Mucosa of descending colon (tissue), 3 donors: ENCODE measurements around the gene LRRFIP1. TPM values are rescaled to one million over a fixed set of nuclear protein-coding genes. Genes with fewer than 3 reads are reported as not detected.

ENCODE experiments used
- ATAC-seq: fragments of 200-7000 bp; cut with Tn5 transposase; one replicate; pipeline ENCODE4 v1.9.1; 2020; ENCODE audit warnings: mild to moderate bottlenecking, moderate library complexity
- DNase-seq, 3 donors: peaks; one replicate each; pipeline ENCODE4 v3.0.0-alpha.2; 2020
- H3K36me3 ChIP-seq: fragments of 200-600 bp; one replicate; pipeline ENCODE4 v1.8.0; 2021; ENCODE audit warnings: low read depth, mild to moderate bottlenecking
- H3K4me1 ChIP-seq: fragments of 200-600 bp; one replicate; pipeline ENCODE4 v1.8.0; 2021; ENCODE audit warnings: low read depth, mild to moderate bottlenecking
- H3K4me3 ChIP-seq: fragments of 200-600 bp; one replicate; pipeline ENCODE4 v1.8.0; 2021; ENCODE audit warnings: mild to moderate bottlenecking
- H3K9me3 ChIP-seq: fragments of 200-600 bp; one replicate; pipeline ENCODE4 v1.8.0; 2021; ENCODE audit warnings: mild to moderate bottlenecking
- CTCF ChIP-seq: fragments of 200-600 bp; IDR thresholded peaks from one replicate; pipeline ENCODE4 v1.8.0; 2022; ENCODE audit warnings: antibody characterized with exemption, mild to moderate bottlenecking
- intact Hi-C, 2 donors: fragments of 100-400 bp; cut with DNase I in 1 of 2; cut with micrococcal nuclease in 1 of 2; formaldehyde crosslinking; loops; one replicate each; pipeline versions ENCODE4 v1.11.0 to v1.11.1; 2022; cut with DNase I, micrococcal nuclease
- total RNA-seq, 3 donors: library from RNA; stranded (reverse); fragmentation: NEBNext Ultra II Directional in 2 of 3; extraction: Animal tissue kit (Norgen Biotek cat#: 25700) in 2 of 3; gene quantifications; one replicate each; pipeline versions ENCODE4 v1.2.1 to v1.2.4, GENCODE V29; 2021 to 2023
- donor health status: DM: no; HTN: no; CAD: no; lungs with moderate emphysema.
- donor health status: DM: no; HTN: no; CAD: no.
- donor health status: DM: no; HTN: yes; CAD: no.

Gene LRRFIP1
- total RNA-seq, 3 donors from 2014 or later: 114 to 157 (median 120) TPM

DNA sequence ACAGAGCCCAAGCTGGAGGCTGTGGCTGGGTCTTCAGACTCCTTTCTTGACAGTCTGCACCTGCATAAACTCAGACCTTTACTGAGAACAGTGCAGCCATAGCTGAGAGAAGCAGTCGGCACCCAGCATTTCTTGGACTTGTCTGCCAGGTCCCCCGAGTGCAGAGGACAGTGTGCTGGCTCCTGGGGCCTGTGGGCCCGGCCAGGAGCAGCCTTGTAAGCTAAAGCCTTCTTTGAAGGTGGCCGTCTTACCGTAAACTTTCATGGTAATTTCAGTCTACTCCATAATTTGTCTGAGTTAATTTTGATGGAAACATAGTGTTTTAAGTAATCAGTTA lies 70.9 kb downstream of the LRRFIP1 start:
- Histone ChIP-seq H3K4me3 (no peak overlapping the region), H3K9me3 (no peaks in the 10 kb centered on the region), H3K4me1 (peaks cover 91% of the 10 kb centered on the region), H3K36me3 (no peaks in the 10 kb centered on the region)
- no peak for ATAC-seq
- intact Hi-C loops: no loop called here
- DNase-seq: no peak
- TF ChIP-seq CTCF: no peak

DNA sequence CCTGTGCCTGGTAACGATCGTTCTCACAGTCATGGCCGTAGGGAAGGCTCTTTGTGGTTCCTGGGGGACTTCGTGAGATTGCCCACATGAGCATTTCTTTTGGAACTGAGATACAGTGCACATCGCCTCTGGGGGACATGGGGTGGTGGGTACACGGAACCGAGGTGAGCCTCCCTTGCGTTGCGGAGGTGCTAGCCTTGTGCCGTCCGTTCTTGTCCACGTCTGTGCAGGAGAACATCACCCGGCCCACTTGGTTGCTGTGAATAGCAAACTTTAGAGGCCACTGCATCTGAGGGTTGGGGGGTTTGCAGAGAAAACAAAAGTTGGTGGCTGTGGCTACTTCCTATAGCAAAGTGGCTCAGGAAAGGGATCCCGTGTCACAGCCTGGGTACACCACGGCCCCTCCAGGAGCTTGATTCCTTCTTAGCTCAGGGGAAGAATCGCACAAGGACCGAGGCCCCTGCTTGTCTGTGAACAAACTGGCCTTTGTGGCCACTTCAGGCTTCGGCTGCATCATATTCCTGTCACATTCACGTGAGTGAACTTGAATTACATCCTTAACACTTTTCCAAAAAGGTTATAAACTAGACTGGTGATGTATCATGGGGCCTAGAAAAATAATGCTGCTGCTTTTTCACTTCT lies 72.6 kb downstream of the LRRFIP1 start:
- ATAC-seq (no peak), DNase-seq (peak in 1 of 3 donors; percentile 46)
- intact Hi-C loops: no loop called here
- Histone ChIP-seq H3K36me3 (no peaks in the 10 kb centered on the region), H3K4me3 (no peak overlapping the region), H3K4me1 (peaks cover 91% of the 10 kb centered on the region), H3K9me3 (no peaks in the 10 kb centered on the region)
- TF ChIP-seq CTCF: no peak

- intact Hi-C loops: no loop called here
- ATAC-seq: peak; percentile 12
- peak in 1 of 3 donors; percentile 72 for DNase-seq
- H3K4me1 ChIP-seq: peaks cover 89% of the 10 kb centered on the region
- H3K36me3 ChIP-seq: no peaks in the 10 kb centered on the region
- H3K9me3 ChIP-seq: no peaks in the 10 kb centered on the region
- H3K4me3 ChIP-seq: no peak overlapping the region
- TF ChIP-seq CTCF: no peak
Measured at GRCh38 chr2:237700512-237701032, 73.2 kb downstream of the LRRFIP1 start.

- Histone ChIP-seq H3K9me3 (no peaks in the 10 kb centered on the region), H3K36me3 (no peaks in the 10 kb centered on the region), H3K4me1 (peaks cover 83% of the 10 kb centered on the region), H3K4me3 (no peak overlapping the region)
- DNase-seq (peak in 1 of 3 donors; percentile 51), ATAC-seq (no peak)
- intact Hi-C loops: no loop called here
- no peak for TF ChIP-seq CTCF
Measured at GRCh38 chr2:237701033-237701858, 73.9 kb downstream of the LRRFIP1 start.

DNA sequence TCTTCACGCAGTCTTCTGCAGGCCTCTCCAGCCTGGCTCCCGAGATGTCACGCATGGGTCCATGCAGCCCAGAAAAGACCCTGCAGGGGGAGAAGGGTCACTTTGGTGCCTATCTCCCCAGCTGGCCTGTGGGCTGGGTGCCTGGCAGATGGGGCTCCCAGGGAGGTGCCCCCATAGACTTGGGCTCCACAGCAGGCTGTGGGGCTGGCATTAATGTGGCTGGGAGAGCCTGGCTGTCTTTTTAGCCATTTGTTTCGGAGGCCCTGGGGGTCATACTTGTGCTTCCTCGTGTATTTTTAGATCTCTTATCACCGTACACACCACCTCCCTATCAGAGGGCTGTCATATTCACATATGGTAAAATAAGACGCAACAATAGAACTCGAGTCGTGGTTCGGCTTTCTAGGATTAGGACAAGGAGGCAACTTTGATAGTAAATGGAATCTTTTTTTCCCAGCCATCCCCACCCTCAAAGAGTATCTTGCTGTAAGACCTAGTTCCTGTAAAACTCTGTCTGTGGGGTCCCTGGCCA lies 74.5 kb downstream of the LRRFIP1 start:
- intact Hi-C loops: no loop called here
- ATAC-seq (no peak), DNase-seq (no peak)
- H3K4me3 ChIP-seq: no peak overlapping the region
- H3K9me3 ChIP-seq: no peaks in the 10 kb centered on the region
- no peaks in the 10 kb centered on the region for H3K36me3 ChIP-seq
- peaks cover 76% of the 10 kb centered on the region for H3K4me1 ChIP-seq
- no peak for TF ChIP-seq CTCF
